HG03025 (cell line): ENCODE measurements around the gene FAM170A.
A peak's percentile ranks its signal among the peaks of the same experiment; 100 is the strongest.

ENCODE experiments used
- ATAC-seq: cut with Tn5 transposase; IDR thresholded peaks from one replicate; pipeline ENCODE4 v1.9.1; 2021; ENCODE audit warnings: mild to moderate bottlenecking, moderate library complexity; ENCODE audit not compliant: unreplicated experiment, low FRiP score

FAM170A gene, protein sequence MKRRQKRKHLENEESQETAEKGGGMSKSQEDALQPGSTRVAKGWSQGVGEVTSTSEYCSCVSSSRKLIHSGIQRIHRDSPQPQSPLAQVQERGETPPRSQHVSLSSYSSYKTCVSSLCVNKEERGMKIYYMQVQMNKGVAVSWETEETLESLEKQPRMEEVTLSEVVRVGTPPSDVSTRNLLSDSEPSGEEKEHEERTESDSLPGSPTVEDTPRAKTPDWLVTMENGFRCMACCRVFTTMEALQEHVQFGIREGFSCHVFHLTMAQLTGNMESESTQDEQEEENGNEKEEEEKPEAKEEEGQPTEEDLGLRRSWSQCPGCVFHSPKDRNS

DNA sequence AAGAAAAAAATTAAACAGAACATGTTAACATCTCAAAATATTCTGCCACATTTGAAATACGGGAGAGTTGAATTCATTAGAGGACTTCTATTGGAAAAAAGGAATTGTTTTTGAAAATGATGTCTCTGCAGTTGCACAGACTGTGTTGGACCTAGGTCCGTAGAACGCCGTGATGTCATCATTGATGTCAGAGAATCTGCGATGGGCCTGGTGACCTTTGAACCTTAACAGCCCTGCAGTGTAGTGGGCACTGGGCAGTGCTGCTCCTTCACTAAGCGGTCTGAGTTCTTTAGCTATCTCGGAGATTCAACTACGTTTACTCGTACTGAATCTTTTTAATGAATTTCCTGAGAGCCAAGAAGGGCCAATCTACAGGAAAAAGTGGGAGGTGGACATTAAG is at the start of gene FAM170A:
Gene FAM170A (plus strand): TSS at position 220 of the 400 bp plus-strand sequence. CDS start 211 bp downstream, outside the sequence.
- no peak for ATAC-seq

GRCh38 chr5:119582987-119583386 is 46.4 kb upstream of the FAM170A start:
- ATAC-seq, result no peak

DNA sequence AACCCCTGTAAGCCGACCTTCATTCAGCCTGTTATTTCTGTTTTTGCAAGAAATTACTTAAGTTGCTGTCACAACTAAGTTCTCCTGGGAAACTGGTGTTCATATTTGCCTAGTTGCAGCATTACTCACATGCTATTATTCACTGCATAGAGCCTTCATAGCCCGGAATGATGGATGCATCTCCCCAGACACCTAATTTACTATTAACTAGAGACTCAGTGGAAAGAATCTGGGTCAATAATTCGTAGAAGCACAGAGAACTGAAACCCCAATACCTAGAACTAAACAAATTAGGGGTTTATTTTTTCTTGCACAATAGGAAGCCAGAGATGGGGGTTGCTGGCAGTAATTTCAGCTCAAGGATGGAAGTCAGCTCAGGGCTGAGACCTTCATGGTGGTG is 45.7 kb upstream of the FAM170A start:
- peak; percentile 76 for ATAC-seq

DNA sequence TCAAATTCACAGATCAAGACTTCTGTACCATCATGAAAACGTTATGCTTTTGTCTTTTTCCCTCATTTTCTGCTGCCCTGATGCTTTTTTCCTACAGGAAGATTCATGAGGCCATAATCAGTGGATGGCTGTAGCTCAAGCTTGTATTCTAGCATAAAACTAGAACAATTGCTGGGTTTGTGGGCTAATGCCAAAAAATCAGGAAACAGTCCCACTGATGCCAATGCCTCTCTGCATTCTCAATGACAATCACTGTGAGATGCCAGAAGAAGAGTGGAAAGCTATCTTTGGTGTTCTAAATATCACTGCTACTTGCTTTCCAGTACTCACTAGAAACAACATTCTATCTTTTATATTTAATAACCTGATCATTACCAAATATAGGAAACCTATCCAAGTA is 33.3 kb upstream of the FAM170A start:
- ATAC-seq, result no peak

DNA sequence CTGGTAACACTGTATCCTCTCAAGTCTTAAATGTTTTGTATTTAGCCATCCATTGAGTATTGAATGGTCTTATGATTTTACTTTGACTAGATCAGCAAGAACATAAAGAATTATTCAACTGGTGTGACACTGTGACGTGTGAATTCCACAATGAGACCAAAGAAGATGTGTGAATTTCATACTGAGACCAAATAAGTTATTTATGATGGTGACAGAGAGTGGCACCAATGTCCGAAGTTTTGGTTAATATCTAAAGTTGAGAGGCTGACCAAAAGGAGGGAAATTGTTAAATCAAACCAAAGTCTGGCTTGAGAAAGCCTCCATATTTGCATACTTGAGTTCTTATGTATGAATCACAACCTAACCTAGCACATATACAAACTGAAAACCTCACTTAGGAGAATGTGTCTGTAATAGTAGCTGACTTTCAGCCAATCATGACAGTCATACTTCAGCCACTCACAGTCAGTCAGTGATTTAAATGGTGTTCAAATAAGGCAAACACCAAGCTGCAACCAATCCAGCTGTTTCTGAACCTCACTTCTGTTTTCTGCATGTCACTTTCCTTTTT is 31.5 kb upstream of the FAM170A start:
- ATAC-seq, result no peak

DNA sequence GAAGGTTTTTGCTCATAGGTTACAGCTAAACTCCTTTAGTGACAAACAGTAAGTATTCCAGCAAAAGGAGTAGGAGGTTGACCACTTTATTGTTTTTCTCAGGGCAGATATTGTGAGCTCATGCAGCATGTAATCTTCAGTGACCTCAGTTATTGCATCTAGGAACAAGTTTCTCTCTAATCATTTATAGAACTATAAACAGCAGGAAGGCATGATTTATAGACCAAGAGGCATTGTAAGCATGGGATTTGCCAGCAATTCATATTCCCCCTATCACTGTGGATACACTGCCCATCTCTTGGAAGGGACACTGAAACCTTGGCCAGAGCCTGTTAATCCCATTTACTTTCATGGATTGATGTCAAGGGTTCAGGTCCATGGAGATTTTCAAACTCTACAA is 15.4 kb upstream of the FAM170A start:
- ATAC-seq, result no peak

DNA sequence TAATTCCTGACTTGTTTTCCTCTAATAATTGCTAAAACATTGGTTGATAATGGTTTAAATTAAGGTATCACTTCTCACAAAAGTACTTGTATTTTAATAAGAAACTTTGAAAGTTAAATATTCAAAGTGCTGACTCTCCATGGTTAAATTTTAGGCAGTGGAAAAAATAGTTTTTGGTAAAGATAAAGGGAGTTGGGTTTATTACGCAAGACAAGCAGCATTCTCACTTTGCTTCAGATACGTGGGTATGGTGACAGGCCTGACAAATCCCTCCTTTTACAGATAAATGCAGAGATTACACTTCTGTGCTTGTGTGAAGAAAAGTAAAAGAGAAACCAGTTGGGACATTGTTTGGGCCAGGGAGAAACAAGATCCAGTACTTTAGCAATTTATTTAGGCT is 14.5 kb upstream of the FAM170A start:
- no peak for ATAC-seq

GRCh38 chr5:119626086-119626485 is 3.3 kb upstream of the FAM170A start:
- no peak for ATAC-seq

GRCh38 chr5:119630752-119631440 is 1.5 kb downstream of the FAM170A start:
- ATAC-seq, result no peak

- ATAC-seq, result peak; percentile 58
Measured at GRCh38 chr5:119631660-119632059, 2.3 kb downstream of the FAM170A start.

DNA sequence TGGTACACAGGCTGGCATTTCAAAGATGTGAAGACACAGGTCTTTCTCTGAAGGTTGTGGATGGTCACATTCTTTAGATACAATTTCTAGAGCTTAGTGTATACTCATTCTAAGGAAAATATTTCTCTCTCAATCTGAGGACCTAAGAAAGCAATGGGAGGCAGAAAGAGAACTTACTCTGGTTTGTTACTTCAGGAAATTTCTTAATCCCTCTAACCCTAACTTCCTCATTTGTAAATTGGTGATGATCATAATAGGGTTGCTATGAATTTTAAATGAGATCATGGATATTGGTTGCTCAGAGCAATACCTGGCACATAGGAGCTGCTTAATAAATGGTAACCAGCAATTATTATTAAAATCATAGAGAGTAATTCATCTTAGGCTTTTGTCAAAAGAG is 22.1 kb downstream of the FAM170A start:
- ATAC-seq, result no peak

DNA sequence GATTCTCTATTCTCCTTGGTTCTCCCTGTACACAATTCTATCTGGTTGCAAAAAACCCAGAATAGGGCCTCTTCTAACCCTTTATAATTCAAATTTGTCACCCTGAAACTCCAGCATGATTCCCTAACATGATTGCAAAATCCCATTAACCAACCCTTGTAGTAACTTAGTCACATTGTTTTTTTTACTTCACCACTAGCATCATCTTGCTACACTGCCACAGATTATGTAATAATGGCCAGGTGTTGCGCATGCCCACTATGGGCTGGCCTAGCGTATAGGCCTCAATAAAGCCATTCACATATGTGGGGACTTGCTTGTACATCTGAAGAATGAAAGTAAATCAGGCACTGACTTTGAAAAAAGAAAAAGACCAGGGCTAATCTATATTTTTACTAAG is 25.7 kb downstream of the FAM170A start:
- ATAC-seq, result no peak

DNA sequence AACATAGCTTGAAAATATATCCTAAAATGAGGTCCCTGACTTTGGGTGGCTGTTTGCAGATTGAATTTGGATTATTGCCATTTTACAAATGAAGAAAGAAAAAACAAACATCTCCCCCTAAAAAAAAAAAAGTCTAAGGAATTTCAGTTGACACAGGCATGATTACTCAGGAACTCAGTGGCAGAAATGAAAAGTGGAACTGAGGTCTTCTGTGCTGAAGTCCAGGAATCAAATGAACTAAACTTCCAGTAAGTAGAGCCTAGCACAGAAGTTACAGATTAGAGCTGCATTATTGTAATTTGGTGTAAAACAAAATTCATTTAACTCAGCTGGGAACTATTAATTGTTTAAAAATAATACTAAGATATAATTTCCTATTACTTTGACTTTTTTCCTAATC is 26.7 kb downstream of the FAM170A start:
- ATAC-seq, result no peak

- ATAC-seq, result no peak
Measured at GRCh38 chr5:119666542-119666941, 37.2 kb downstream of the FAM170A start.

- ATAC-seq, result no peak
Measured at GRCh38 chr5:119678351-119679028, 49.1 kb downstream of the FAM170A start.

- no peak for ATAC-seq
Measured at GRCh38 chr5:119680080-119680479, 50.7 kb downstream of the FAM170A start.

DNA sequence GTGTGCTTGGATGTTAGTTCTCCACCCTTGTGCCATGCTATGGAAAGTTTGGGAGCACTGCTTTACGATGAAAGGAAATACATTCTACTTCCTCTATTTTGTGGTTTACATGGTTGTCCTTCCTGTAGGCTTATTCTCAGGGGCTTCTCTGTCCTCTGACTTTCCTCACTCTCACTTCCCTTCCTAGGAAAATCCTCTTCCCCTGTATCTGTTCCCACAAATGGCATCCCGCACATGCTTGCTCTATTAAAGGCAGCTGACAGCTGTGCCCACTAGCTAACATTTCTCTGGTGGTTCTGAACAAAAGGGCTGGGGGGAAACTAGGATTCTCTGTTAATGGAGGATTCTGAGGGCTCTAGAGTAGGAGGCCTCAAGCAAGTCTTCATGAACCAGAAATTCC is 52.4 kb downstream of the FAM170A start:
- no peak for ATAC-seq

GRCh38 chr5:119682372-119682771 is 53.0 kb downstream of the FAM170A start:
- no peak for ATAC-seq
